Measurements from ENCODE around the gene PXMP2. TPM values are rescaled to one million over a fixed set of nuclear protein-coding genes. Genes with fewer than 3 reads are reported as not detected.

PXMP2 gene
- total RNA-seq, 1 donor from 2014 or later: 15.0 TPM

- peaks cover 0 to 71% of the 10 kb centered on the region in 2 donors for H3K36me3 ChIP-seq
- intact Hi-C loops (cut with DNase I): no loop called here
- no peak overlapping the region for H3K27ac ChIP-seq
- no peak for TF ChIP-seq POLR2AphosphoS5 (IDR thresholded peaks at IDR 0.05; ENCODE audit: insufficient read depth in 1 of 2, low read depth in 1 of 2)
- no peak for TF ChIP-seq CTCF (IDR thresholded peaks at IDR 0.05)
- no peak for TF ChIP-seq POLR2A (IDR thresholded peaks at IDR 0.05)
- no peak overlapping the region for H3K4me3 ChIP-seq
- no peaks in the 10 kb centered on the region for H3K4me1 ChIP-seq
- no peaks in the 10 kb centered on the region for H3K9me3 ChIP-seq
- no peaks in the 10 kb centered on the region for H3K27me3 ChIP-seq
- no peak for DNase-seq (ENCODE audit: extremely low spot score in 2 of 2)
These were observed 35.8 kb downstream of the PXMP2 start for GRCh38 chr12:132723015-132723763.

- intact Hi-C loops (cut with DNase I): no loop called here
- no peak overlapping the region for H3K4me3 ChIP-seq
- H3K9me3 ChIP-seq: no peaks in the 10 kb centered on the region
- H3K4me1 ChIP-seq: no peaks in the 10 kb centered on the region
- H3K27me3 ChIP-seq: no peaks in the 10 kb centered on the region
- peaks cover 0 to 75% of the 10 kb centered on the region in 2 donors for H3K36me3 ChIP-seq
- H3K27ac ChIP-seq: no peak overlapping the region
- TF ChIP-seq CTCF (IDR thresholded peaks at IDR 0.05) (no peak), POLR2AphosphoS5 (IDR thresholded peaks at IDR 0.05; ENCODE audit: insufficient read depth in 1 of 2, low read depth in 1 of 2) (no peak), POLR2A (IDR thresholded peaks at IDR 0.05) (no peak)
- DNase-seq (ENCODE audit: extremely low spot score in 2 of 2): no peak
These were observed 36.4 kb downstream of the PXMP2 start for GRCh38 chr12:132723764-132724140.

- H3K36me3 ChIP-seq: peaks cover 0 to 71% of the 10 kb centered on the region in 2 donors
- no peak for TF ChIP-seq POLR2A (IDR thresholded peaks at IDR 0.05)
- TF ChIP-seq CTCF (IDR thresholded peaks at IDR 0.05): no peak
- no peak for DNase-seq (ENCODE audit: extremely low spot score in 2 of 2)
- H3K27me3 ChIP-seq: no peaks in the 10 kb centered on the region
- no peak overlapping the region for H3K4me3 ChIP-seq
- H3K4me1 ChIP-seq: no peaks in the 10 kb centered on the region
- no peaks in the 10 kb centered on the region for H3K9me3 ChIP-seq
- intact Hi-C loops (cut with DNase I): no loop called here
- H3K27ac ChIP-seq: no peak overlapping the region
These were observed 37.3 kb downstream of the PXMP2 start for GRCh38 chr12:132724506-132725241.

GRCh38 chr12:132726386-132726785 lies 39.0 kb downstream of the PXMP2 start:
- DNase-seq (ENCODE audit: extremely low spot score in 2 of 2): no peak
- no peak overlapping the region for H3K4me3 ChIP-seq
- TF ChIP-seq CTCF (IDR thresholded peaks at IDR 0.05) (no peak), POLR2AphosphoS5 (IDR thresholded peaks at IDR 0.05; ENCODE audit: insufficient read depth in 1 of 2, low read depth in 1 of 2) (no peak), POLR2A (IDR thresholded peaks at IDR 0.05) (no peak)
- H3K36me3 ChIP-seq: peaks cover 0 to 83% of the 10 kb centered on the region in 2 donors
- no peaks in the 10 kb centered on the region for H3K27me3 ChIP-seq
- H3K27ac ChIP-seq: no peak overlapping the region
- H3K9me3 ChIP-seq: no peaks in the 10 kb centered on the region
- H3K4me1 ChIP-seq: no peaks in the 10 kb centered on the region
- intact Hi-C loops (cut with DNase I): no loop called here
